GM12878 (cell line): ENCODE results near the gene CTH.

ENCODE experiments used
- CEBPB ChIP-seq, 2 experiments: fragments of 150-350 bp in 1 of 2; IDR thresholded peaks; 2 replicates each; pipeline ENCODE4 v1.6.1; 2012 to 2014; ENCODE audit warnings: low read depth in 2 of 2, low read length in 2 of 2, borderline replicate concordance in 1 of 2, inconsistent platforms in 1 of 2
- CTCF ChIP-seq, 3 experiments: IDR thresholded peaks in 2 of 3; conservative IDR thresholded peaks in 1 of 3; 2 replicates each; pipeline ENCODE4 v1.5.1; 2011; ENCODE audit warnings: low read depth in 3 of 3, low read length in 3 of 3, mild to moderate bottlenecking in 3 of 3, control low read depth in 2 of 3, moderate library complexity in 2 of 3, inconsistent platforms in 1 of 3, mixed read lengths in 1 of 3; ENCODE audit not compliant: control insufficient read depth in 2 of 3, insufficient read depth in 1 of 3; ENCODE audit errors: extremely low read depth in 1 of 3
- NBN ChIP-seq: fragments of 450-650 bp; IDR thresholded peaks from 2 replicates; pipeline ENCODE4 v1.6.1; 2016
- POLR2A ChIP-seq: IDR thresholded peaks from 2 replicates; pipeline ENCODE4 v1.6.1; 2011; ENCODE audit warnings: low read depth, mild to moderate bottlenecking, low read length
- RAD21 ChIP-seq: IDR thresholded peaks from 2 replicates; pipeline ENCODE4 v1.6.1; 2011; ENCODE audit warnings: mild to moderate bottlenecking, low read depth, low read length, moderate library complexity; ENCODE audit not compliant: insufficient read depth
- REST ChIP-seq: IDR thresholded peaks from 2 replicates; pipeline ENCODE4 v1.6.1; 2012; ENCODE audit warnings: mild to moderate bottlenecking, low read depth, low read length
- TCF3 ChIP-seq: IDR thresholded peaks from 2 replicates; pipeline ENCODE4 v1.6.1; 2012; ENCODE audit warnings: low read depth, mild to moderate bottlenecking, low read length, borderline replicate concordance; ENCODE audit not compliant: insufficient read depth

DNA sequence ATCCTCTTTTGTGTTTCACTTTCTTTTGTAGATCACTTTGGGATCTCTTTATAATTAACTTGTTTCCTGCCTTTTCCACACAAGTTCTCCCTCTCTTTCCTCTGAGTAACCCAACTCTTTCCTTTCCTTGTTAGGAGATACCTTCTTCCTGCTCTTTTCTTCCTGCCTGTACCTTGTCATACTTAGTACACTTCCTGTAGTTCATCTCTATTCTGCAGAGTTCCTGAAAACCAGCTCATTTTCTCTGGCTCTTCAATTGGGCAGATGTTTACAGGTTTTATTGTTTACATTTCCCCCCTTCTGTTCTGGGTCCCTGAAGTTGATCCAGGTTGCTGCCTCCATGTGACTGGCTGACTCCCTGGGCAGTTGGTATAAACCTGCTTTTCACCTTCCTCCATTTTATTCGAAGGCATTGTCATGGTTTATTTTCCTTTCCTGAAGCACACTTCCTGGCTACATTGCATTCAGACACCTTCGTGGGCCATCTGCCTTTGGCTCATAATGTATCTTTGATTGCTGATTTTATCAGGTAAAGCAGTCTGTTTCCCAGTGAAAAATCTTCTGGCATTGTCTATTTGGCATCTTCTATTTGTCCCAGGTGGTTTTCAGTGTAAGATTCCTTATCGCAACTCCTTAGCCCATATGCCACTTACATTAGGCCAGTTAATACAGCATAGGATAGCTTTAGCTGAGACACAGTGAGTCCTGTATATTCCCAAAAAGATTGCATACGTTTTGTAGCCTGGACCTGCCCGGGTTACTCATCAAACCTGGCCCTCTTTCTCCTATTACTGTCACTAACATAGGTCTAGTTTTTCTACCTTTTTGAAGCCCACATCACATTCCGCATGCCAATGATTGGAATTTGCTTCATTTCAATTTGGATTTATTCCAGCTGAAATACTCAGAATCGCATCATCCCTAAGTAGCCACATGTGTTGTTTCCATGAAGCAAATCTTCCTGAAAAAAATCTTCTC, 15.4 kb downstream of the CTH start:
- no peak for TF ChIP-seq NBN
- no peak for TF ChIP-seq POLR2A
- TF ChIP-seq CEBPB (IDR thresholded peaks at IDR 0.05; ENCODE audit: borderline replicate concordance in 1 of 2, low read depth in 2 of 2, low read length in 2 of 2): no peak
- no peak for TF ChIP-seq CTCF (IDR thresholded peaks at IDR 0.05 in 2 of 3, conservative IDR thresholded peaks at IDR 0.05 in 1 of 3; ENCODE audit: control insufficient read depth in 2 of 3, extremely low read depth in 1 of 3, insufficient read depth in 1 of 3, low read depth in 3 of 3, low read length in 3 of 3)
- no peak for TF ChIP-seq RAD21
- no peak for TF ChIP-seq REST
- TF ChIP-seq TCF3: no peak
